HG02852 (cell line): ENCODE data around the gene SYK.
"Not testable (repeated sequence)": the region's sequence is repeated elsewhere in the genome, so short reads cannot be mapped to it uniquely, and the experiment has no call there.

Experiments
- ATAC-seq: cut with Tn5 transposase; IDR thresholded peaks from one replicate; pipeline ENCODE4 v1.9.1; 2021; ENCODE audit warnings: mild to moderate bottlenecking, moderate library complexity; ENCODE audit not compliant: unreplicated experiment

The SYK gene

DNA sequence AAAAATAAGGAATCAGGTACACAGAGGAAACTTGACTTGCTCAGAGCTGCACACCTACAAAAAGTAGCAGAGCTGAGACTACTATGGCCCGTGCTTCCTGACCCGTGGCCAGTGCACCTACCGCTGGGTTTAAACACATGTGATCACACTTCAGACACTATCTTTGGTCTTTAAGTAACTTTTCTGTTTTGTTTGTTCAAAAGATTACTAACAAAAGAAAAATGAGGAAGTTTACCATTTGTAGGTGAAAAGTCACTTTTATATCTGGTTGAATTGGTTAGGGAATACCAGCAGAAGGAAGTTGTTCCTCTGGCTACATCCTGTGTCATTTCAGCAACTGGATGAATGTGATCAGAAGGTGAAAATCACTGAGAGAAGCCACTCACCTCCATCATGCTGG is 6.5 kb upstream of the SYK start:
- ATAC-seq = no peak

DNA sequence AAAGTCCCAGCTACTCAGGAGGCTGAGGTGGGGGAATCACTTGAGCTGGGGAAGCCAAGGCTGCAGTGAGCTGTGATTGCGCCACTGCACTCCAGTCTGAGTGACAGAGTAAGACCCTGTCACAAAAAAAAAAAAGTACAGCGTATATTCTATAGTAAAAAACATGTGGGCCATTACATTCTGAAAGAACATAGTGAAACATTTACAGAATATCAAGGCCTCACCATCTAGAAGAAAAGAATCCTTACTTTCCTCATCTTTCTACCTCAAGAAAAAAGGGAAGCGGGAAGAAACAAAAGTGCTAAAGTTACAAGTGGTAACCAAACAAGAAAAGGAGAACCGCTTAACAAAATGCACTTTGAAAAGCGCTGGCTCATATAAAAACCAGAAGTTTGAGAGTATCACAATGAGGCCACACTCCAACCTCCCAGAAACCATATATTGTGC is 5.7 kb upstream of the SYK start:
- no peak for ATAC-seq

GRCh38 chr9:90799271-90799852 is 2.3 kb upstream of the SYK start:
- ATAC-seq = no peak

DNA sequence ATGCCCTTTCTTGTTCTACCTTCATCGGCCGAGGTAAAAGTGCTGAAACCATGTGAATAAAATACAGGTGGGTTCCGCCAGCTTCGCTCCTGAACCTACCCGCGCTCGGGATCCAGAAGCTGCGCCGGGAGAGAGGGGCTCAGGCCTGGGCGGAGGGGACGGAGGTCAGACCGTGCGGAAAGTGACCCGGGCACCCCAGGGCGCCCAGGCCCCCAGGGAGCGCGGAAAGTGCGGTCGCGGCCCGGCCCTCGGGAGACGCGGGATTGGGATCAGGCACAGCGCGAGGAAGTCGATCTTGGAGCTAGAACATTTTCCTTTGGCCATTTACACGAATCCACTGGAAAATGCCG is 329 bp downstream of the SYK start:
- no peak for ATAC-seq

- ATAC-seq = no peak
Observed at GRCh38 chr9:90802386-90802985, 867 bp downstream of the SYK start.

GRCh38 chr9:90803860-90804593 is 2.4 kb downstream of the SYK start:
- no peak for ATAC-seq

DNA sequence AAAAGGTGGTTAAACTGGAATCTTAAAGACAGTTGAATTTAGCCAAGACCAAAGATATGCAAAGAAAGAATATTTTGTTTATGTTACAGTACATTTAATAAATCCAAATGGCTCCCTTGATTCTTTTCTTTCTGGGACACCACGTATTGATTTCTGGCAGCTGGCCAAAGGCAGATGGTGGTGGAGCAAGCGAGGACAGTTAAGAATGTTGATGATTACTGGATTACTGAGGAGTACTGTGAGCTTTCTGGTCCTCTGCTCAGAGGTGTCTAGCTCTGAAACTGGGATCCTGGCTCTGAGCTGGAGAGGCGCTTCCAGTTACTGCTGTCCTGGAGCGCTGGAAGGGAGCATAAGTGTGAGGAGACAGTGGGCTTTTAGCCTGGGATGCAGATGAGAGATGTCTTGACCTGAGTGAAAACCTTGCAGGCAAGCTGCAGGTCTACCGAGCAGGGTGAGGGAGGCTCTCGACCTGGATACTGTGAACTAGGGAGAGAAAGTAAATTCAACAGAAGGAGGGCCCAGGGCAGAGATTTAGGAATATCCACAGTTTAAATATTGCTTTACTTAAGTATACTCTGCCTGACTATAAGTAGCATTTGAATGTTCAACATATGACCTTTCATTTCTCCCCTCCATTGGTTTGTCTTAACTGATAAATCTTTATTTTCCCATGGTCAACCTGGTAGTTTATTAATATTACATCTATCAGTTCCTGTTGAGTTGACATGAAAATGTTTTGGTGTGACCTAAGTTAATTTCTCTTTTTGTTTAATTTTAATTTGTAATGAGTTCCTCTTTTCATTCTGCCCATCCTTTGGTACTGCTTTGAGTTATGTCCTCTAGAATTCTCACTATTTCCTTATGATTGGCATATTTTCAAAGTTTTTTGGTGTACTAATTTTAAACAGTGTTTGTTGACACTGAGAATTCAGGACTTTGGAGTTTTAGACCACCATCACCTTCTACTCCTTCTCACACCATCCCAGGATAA is 3.7 kb downstream of the SYK start:
- ATAC-seq = no peak

- no peak for ATAC-seq
Observed at GRCh38 chr9:90807006-90807405, 5.4 kb downstream of the SYK start.

- no peak for ATAC-seq
Observed at GRCh38 chr9:90808398-90808797, 6.8 kb downstream of the SYK start.

DNA sequence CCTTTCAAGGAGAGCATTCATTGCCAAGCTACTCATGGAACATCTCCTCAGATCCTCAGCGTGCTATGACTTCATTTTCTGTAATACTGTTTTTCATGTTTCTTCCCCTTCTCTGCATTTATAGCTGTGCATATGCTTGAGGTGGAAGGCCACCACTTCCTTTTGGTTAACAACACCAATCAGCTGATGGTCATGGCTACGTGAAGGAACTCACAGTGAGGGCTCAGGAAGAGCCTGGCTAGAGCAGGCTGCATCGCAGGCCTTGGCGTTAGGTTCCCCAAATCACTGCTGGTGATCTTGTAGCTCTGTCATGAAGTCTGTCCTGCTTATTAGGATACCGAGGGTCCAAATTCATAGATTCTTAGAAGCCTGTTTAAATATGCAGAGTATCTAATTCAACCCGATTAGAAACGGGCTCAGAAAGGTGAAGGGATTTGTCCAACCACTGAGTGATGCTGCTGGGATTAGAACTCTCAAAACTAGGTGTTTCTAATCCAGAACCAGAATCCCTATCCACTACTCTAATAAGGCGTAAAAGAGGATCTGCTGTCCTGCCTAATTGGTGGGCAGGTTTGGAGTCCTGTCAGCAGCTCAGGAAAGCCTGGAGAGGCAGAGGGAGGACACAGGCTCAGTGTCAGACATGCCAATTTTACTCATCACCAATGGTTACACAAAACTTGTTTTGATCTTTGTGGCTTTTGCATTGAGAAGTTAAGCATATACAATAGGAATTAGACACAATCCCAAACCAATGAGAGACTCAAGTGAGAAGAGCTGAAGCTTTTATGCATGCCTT is 7.5 kb downstream of the SYK start:
- ATAC-seq = no peak

- ATAC-seq = no peak
Observed at GRCh38 chr9:90810691-90811090, 9.1 kb downstream of the SYK start.

DNA sequence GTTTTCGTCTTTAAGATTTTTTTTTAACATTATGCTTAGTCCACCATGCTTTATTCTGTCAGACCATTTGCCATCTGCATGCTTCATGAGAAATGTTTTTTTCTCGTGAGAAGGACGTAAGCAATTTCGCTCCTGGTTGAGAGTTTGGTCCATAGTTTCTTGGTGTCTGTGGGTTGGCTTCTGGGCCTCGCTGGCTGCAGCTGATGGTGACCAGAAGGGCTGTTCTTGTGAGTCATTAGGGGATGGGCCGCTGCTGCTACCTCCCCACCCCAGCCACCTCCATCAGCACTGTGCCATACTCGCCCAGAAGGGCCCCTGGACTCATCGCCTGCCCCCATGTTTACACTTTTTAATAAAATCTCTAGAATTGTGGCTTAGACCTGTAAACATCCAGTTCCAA is 11.4 kb downstream of the SYK start:
- ATAC-seq = no peak

DNA sequence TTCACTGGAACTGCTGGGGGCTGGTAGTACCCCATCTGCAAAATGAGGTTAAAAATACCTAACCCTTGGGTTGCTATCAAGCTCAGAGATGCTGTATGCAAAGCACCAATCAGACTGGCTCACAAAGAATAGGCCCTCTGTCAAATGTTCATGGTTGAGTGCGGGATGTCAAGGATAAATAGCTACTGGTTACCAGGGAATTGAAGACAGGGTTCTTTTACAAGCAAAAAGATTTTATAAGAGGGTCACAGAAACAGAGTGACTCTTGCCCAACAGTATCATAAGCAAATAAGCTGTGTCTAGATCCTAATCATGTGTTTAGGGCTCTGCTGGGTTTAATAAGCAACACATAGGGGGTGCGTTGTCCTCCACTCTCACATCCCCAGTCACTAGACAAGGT is 11.9 kb downstream of the SYK start:
- ATAC-seq = no peak

DNA sequence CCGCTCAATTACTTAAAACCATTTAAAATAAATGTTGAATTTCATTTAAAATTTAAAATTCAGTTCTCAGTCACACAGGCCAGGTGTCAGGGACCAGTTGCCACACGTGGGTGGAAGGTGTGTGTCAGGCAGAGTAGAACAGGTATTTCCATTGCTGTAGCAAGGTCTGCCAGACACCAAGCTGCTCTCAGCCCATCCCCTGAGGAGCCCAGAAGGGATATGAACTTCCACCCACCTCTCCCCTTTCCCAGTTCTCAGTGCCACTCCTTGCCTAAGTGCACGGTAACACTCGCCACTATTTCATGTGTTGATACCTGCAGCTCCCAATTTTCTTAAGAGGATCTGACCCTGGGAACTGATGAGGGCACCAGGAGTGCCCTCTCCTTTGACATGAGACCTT is 12.7 kb downstream of the SYK start:
- no peak for ATAC-seq

- ATAC-seq = no peak
Observed at GRCh38 chr9:90815183-90815943, 13.7 kb downstream of the SYK start.

DNA sequence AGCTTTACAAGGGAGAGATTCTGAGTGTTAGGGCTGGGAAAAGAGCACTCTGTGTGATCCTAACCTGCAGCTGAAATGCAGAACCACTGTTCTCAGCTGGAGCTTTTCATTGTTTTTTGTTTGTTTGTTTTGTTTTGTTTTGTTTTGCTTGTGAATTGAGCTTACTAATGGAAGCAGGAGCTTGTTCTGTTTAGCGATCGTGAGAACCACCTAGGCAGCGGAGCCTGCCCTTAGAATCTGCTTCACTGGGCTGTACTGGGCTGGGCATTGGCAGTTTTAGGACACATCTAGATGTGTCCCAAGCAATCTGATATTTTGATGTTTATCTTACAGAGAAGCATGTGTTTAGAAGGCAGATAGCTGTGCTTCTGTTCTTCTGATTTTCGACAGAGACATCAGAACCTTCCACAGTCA is 14.3 kb downstream of the SYK start:
- no peak for ATAC-seq

DNA sequence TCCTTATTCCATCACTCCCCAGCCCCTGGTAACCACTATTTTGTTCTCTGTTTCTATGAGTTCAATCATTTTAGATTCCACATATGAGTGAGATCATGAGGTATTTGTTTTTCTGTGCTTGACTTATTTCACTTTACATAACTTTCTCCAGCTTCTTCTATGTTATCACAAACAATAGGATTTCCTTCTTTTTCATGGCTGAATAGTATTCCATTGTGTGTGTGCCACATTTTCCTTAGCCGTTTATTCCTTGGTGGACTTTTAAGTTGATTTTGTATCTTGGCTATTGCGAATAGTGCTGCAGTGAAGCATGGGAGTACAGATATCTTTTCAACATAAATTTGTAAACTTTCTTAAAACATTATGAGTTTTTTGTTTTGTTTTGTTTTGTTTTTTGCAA is 15.1 kb downstream of the SYK start:
- ATAC-seq = no peak

DNA sequence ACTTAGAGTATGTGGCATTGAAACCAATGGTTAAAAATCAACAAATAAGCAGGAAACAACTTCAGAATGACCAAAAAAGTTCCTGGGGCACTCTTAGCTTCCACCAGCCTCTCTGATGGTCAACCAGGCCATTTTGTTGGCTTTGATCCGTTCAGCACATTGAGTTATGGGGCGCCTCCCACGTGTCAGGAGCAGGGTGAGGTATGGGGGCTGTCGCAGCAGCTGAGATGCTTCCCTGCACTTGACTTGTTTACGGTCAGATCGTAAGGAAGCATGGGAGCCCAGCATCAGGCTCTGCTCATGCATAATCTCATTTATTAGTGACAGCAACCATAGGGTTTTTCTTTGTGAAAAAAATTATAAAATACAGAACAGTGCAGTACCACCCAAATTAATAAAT is 16.7 kb downstream of the SYK start:
- ATAC-seq = no peak

DNA sequence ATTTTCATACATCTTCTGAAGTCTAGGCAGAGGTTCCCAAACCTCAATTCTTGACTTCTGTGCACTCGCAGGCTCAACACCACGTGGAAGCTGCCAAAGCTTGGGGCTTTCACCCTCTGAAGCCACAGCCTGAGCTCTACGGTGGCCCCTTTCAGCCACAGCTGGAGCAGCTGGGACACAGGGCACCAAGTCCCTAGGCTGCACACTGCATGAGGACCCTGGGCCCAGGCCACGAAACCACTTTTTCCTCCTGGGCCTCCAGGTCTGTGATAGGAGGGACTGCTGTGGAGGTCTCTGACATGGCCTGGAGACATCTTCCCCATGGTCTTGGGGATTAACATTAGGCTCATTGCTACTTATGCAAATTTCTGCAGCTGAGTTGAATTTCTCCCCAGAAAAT is 18.8 kb downstream of the SYK start:
- ATAC-seq = not testable (repeated sequence)

DNA sequence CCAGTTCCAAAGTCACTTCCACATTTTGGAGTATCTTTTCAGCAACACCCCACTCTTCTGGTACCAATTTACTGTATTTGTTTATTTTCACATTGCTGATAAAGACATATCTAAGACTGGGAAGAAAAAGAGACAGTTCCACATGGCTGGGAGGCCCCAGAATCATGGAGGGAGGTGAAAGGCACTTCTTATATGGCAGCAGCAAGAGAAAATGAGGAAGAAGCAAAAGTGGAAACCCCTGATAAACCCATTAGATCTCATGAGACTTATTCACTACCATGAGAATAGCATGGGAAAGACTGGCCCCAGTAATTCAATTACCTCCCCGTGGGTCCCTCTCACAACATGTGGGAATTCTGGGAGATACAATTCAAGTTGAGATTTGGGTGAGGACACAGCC is 19.6 kb downstream of the SYK start:
- not testable (repeated sequence) for ATAC-seq
